Left lobe of liver (tissue), 2 donors: ENCODE measurements around the gene SMAD7. TPM values are rescaled to one million over a fixed set of nuclear protein-coding genes. Genes with fewer than 3 reads are reported as not detected.

ENCODE experiments used
- ATAC-seq: fragments of 200-7000 bp; cut with Tn5 transposase; one replicate; pipeline ENCODE4 v1.9.1; 2020; ENCODE audit warnings: mild to moderate bottlenecking, moderate library complexity
- DNase-seq: peaks from one replicate; pipeline ENCODE4 v3.0.0-alpha.2; 2020; ENCODE audit warnings: low spot score
- total RNA-seq: library from RNA; stranded (reverse); gene quantifications from one replicate; pipeline ENCODE4 v1.2.1, GENCODE V29; 2021
- donor health status: DM: no; HTN: no; CAD: no; lungs with moderate emphysema.
- donor health status: DM: no; HTN: yes; CAD: no.

SMAD7 gene
- total RNA-seq, 1 donor from 2014 or later, result 12.4 TPM

DNA sequence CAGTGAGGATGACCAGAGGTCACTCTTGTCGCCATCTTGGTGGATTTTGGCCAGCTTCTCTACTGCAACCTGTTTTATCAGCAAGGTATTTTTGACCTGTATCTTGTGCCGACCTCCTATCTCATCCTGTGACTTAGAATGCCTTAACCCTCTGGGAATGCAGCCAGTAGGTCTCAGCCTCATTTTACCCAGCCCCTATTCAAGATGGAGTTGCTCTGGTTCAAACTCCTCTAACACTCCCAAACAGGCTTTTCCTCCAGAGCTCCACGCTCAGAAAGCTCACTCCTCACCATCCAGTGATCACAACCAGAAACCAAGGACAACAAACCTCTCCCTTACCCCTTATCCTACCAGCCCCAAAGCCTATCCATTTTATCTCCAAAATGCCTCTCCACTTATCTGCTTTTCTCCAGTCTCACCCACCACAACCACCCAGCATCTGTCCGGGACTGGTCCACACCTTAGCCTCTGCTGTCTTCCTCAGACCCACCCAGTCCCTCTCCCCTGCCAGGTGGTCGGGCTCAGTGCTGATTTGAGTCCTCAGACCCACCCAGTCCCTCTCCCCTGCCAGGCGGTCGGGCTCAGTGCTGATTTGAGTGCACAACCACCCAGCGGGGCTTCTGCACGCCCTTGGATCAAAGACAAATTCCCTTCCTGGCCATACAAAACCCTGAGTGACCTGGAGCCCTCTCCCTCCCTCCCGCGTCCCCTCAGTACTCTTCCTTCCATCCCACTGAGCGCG is 11.7 kb upstream of the SMAD7 start:
- DNase-seq (no peak), ATAC-seq (no peak)

DNA sequence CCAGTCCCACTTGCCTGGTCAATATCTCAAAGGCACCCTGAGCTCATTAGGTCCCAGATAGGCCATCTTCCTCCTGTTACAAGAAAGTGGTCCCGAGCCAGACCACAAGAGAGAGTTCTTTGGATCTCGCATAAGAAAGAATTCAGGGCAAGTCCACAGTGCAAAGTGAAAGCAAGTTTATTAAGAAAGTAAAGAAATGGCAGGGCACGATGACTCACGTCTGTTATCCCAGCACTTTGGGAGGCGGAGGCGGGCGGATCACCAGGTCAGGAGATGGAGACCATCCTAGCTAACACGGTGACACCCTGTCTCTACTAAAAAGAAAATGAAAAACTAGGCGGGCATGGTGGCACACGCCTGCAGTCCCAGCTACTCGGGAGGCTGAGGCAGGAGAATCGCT is 10.8 kb upstream of the SMAD7 start:
- DNase-seq (no peak), ATAC-seq (no peak)

DNA sequence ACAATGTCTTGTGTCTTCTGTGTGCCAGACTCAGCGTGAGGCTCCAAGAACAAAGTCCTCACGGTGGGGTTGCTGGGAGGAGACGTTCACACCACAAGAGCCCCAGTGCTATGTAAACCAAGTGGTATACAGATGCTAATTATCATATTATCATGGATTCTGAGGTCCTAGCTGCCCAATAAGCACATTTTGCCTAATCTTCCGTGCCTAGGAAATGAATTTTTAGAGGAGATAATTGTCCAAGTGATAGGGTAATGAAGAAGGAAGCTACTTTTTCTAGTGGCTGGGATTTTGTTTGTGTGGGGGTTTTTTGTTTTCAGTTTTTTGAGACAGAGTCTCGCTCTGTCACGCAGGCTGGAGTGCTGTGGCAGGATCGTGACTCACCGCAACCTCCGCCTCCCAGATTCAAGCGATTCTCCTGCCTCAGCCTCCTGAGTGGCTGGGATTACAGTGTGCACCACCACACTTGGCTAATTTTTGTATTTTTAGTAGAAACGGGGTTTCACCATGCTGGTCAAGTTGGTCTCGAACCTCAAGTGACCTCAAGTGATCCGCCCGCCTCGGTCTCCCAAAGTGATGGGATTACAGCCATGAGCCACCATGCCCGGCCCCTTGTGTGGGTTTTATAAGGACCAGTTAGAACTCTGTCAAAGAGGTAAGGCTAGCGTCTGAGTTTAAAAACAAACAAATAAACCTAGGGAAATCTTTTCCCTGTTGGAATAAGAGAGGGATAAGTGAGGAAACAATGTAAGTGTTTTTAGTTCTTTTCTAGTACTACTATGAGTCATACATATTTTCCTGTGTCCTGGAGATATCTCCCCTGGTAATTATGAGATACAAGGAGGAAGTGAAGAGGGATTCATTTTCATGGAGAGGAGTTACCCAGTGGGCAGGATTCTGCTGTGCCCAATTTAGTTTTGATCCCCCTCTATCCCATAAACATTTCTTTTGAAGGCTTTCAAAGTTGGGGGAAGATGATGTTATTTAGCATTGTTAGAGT is 9.5 kb upstream of the SMAD7 start:
- DNase-seq (no peak), ATAC-seq (no peak)

DNA sequence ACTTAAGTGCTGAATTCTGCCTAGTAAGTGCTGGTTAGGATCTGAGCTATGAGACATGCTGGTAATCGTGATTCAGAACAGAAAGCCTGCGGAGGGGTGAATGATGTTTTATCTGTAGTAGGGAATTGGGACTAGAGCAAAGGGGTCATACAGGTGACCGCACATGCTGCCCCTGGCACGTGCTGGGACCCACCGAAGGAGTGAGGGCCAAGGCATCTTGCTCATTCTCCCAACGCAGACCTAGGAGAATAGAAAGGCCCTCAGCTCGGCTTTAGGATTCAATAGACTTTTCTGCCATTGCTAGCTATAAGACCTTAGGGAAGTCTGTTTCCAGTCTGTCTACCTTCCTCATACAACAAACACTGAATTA is 8.8 kb upstream of the SMAD7 start:
- ATAC-seq, result no peak
- no peak for DNase-seq

GRCh38 chr18:48958951-48959350 is 8.2 kb upstream of the SMAD7 start:
- ATAC-seq, result no peak
- DNase-seq, result no peak

GRCh38 chr18:48957616-48958015 is 6.9 kb upstream of the SMAD7 start:
- DNase-seq (no peak), ATAC-seq (no peak)

DNA sequence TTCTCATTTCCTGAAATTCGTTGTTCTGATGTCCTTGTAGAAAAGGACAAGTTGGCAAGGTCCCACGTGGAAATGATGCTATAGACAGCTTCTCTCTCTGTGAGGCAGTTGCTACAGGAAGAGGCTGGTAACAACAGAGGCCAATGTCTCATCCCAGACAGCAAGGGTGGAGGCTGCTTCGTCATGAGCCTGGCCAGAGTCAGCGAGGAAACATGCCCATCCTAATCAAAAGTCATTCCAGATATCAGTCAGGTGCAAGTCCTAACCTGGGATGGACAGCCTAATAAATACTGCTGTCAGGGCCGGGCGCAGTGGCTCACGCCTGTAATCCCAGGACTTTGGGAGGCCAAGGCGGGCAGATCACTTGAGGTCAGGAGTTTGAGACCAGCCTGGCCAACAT is 6.4 kb upstream of the SMAD7 start:
- ATAC-seq (no peak), DNase-seq (no peak)

- no peak for DNase-seq
- no peak for ATAC-seq
Measured at GRCh38 chr18:48956356-48956755, 5.6 kb upstream of the SMAD7 start.

DNA sequence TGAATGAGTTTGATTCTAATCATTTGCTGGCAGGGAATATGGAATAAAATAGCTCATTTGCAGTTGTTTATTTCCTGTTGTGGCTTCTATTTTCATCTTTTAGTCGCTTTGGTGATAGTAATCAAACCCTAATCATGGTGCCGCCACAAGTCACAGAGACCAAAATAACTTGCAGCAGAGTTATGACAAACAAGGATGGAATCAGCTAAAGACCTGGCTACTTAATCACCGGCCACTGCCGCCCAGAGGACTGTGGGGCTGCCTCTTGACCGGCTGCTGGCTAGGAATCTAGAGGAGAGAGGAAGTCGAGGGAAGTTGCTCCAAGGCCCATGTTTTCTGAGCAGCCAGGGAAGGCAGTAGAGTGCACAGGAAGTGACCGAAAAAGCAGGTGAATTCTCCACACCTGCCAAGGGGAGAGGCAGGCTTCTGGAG is 5.1 kb upstream of the SMAD7 start:
- ATAC-seq, result no peak

GRCh38 chr18:48954886-48955819 is 4.4 kb upstream of the SMAD7 start:
- DNase-seq (no peak), ATAC-seq (no peak)

More for the DNA sequence above, 5.1 kb upstream of the SMAD7 start:
- DNase-seq, result no peak

- no peak for DNase-seq
Measured at GRCh38 chr18:48953104-48953706, 2.4 kb upstream of the SMAD7 start.

GRCh38 chr18:48952287-48953103 is 1.7 kb upstream of the SMAD7 start:
- DNase-seq (peak; percentile 83), ATAC-seq (peak; percentile 62)

More at GRCh38 chr18:48953104-48953706, 2.4 kb upstream of the SMAD7 start:
- ATAC-seq, result no peak

DNA sequence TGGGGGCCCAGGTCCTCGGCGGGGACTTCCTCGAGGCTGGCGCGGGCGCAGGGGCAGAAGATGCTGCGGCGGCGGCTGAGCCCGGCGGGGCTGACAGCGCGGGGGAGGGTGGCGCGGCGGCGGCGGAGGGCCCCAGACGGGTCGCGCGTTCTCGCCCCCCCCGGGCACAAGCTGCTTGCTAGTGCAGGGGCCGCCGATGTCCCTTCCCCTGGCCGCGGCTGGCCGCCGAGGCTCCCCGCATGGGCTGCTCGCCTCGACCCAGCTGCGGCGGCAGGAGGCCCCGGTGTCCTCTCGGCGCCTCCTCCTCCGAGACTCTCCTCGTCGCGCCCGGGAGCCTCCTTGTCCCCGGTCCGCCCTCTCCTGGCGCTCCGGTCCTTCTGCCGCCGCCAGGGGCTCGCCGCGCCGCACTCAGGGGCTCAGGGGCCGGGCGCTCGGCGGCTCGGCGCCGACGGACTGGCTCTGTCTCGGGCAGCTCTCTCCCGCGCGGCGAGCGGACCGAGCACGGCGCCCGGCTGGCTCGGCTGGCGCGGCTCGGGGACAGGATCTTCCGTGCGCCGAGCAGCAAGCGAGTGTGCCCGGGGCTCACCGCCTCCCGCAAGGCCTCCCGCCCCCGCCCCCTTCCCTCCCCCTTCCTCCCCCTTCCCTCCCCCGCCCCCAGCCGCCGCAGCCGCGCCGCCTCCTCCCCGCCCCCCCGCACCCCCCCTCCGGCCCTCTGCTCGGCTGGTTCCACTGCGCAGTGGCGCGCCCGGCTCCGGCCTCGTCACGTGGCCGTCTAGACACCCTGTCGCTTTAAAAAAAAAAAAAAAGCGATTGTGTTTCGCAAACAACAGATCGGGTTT is 902 bp upstream of the SMAD7 start:
- DNase-seq (peak; percentile 89), ATAC-seq (peak; percentile 64)

- ATAC-seq (peak; percentile 21), DNase-seq (peak; percentile 67)
Measured at GRCh38 chr18:48949606-48950535, 894 bp downstream of the SMAD7 start.

GRCh38 chr18:48949050-48949605 is 1.6 kb downstream of the SMAD7 start:
- DNase-seq, result peak; percentile 61
- ATAC-seq, result no peak

GRCh38 chr18:48948112-48949049 is 2.4 kb downstream of the SMAD7 start:
- ATAC-seq (peak; percentile 26), DNase-seq (peak; percentile 71)
